H1 (cell line): Measurements from ENCODE around the gene SORBS1. TPM values are rescaled to one million over a fixed set of nuclear protein-coding genes. Genes with fewer than 3 reads are reported as not detected.

Source experiments
- CTCF ChIA-PET: fragments of 300-600 bp; sonication (Branson Sonifier 250); formaldehyde crosslinking; loops from one replicate; lab custom pipeline; 2021; ENCODE audit not compliant: partially characterized antibody; lab: Charles Lee
- POLR2A ChIA-PET: fragments of 300-600 bp; sonication (Branson Sonifier 250); formaldehyde crosslinking; loops from one replicate; lab custom pipeline; 2021; ENCODE audit warnings: inconsistent platforms; ENCODE audit not compliant: partially characterized antibody; lab: Charles Lee
- DNase-seq, 2 experiments: peaks; one replicate each; pipeline versions ENCODE4 v3.0.0 to v3.0.0-alpha.2; 2010 to 2022; ENCODE audit warnings: low spot score in 2 of 2, low read depth in 1 of 2, mixed read lengths in 1 of 2
- FAIRE-seq: peaks from 2 replicates; lab custom pipeline; 2011; peaks lifted over from hg19 to GRCh38; lab: Jason Lieb, UNC
- H2AFZ ChIP-seq: 2 replicates; pipeline ENCODE4 v1.8.1; 2012; ENCODE audit warnings: low read length, inconsistent platforms
- H2AK5ac ChIP-seq: 2 replicates; pipeline ENCODE4 v1.6.1; 2013; ENCODE audit warnings: low read depth, low read length
- H2BK120ac ChIP-seq: replicated peaks from 2 replicates; pipeline ENCODE3; 2013; ENCODE audit warnings: low read depth, low read length, inconsistent platforms
- H2BK12ac ChIP-seq: 2 replicates; pipeline ENCODE4 v1.6.1; 2013; ENCODE audit warnings: low read depth, low read length
- H2BK15ac ChIP-seq: 2 replicates; pipeline ENCODE4 v1.6.1; 2013; ENCODE audit warnings: low read length
- H2BK20ac ChIP-seq: 2 replicates; pipeline ENCODE4 v1.6.1; 2013; ENCODE audit warnings: low read length
- H2BK5ac ChIP-seq: 2 replicates; pipeline ENCODE4 v1.6.1; 2013; ENCODE audit warnings: low read depth, low read length
- H3K14ac ChIP-seq: 2 replicates; pipeline ENCODE4 v1.6.1; 2013; ENCODE audit warnings: inconsistent platforms; ENCODE audit not compliant: insufficient read length
- H3K18ac ChIP-seq: 2 replicates; pipeline ENCODE4 v1.6.1; 2013; ENCODE audit warnings: low read length; ENCODE audit errors: extremely low read depth
- H3K23ac ChIP-seq: 2 replicates; pipeline ENCODE4 v1.6.1; 2013; ENCODE audit warnings: inconsistent platforms; ENCODE audit not compliant: insufficient read length
- H3K23me2 ChIP-seq: 2 replicates; pipeline ENCODE4 v1.6.1; 2013; ENCODE audit warnings: low read depth, low read length
- H3K27ac ChIP-seq: 2 replicates; pipeline ENCODE4 v1.6.1; 2011; ENCODE audit warnings: low read depth, low read length, inconsistent platforms
- H3K27me3 ChIP-seq, 4 experiments: replicated peaks in 1 of 4; 1 replicate in 1 of 4; 2 replicates in 3 of 4; pipeline versions ENCODE4 v1.6.1 to v1.8.1; 2011 to 2013; ENCODE audit warnings: low read length in 3 of 4, mild to moderate bottlenecking in 3 of 4, inconsistent platforms in 2 of 4, mixed read lengths in 2 of 4, moderate library complexity in 1 of 4; ENCODE audit not compliant: control insufficient read depth in 3 of 4, insufficient read depth in 3 of 4; ENCODE audit errors: extremely low read depth in 1 of 4
- H3K36me3 ChIP-seq, 4 experiments: 2 replicates each; pipeline versions ENCODE4 v1.6.1 to v1.8.1; 2011 to 2013; ENCODE audit warnings: mild to moderate bottlenecking in 4 of 4, low read length in 3 of 4, moderate library complexity in 2 of 4, control low read depth in 1 of 4, inconsistent platforms in 1 of 4; ENCODE audit not compliant: insufficient read depth in 4 of 4, control insufficient read depth in 2 of 4
- H3K4ac ChIP-seq: replicated peaks from 2 replicates; pipeline ENCODE3; 2013; ENCODE audit warnings: low read length, low read depth, mixed read lengths, inconsistent platforms; ENCODE audit not compliant: insufficient read length
- H3K4me1 ChIP-seq, 4 experiments: replicated peaks in 1 of 4; 1 replicate in 1 of 4; 2 replicates in 3 of 4; pipeline versions ENCODE4 v1.6.1 to v1.8.1; 2011 to 2013; ENCODE audit warnings: low read length in 3 of 4, inconsistent platforms in 2 of 4, mixed read lengths in 1 of 4; ENCODE audit not compliant: insufficient read depth in 4 of 4, control insufficient read depth in 3 of 4
- H3K4me2 ChIP-seq, 2 experiments: 2 replicates each; pipeline versions ENCODE4 v1.6.1 to v1.8.1; 2011 to 2013; ENCODE audit warnings: low read depth in 2 of 2, low read length in 2 of 2, control low read depth in 1 of 2, inconsistent platforms in 1 of 2, mild to moderate bottlenecking in 1 of 2; ENCODE audit not compliant: insufficient read depth in 1 of 2
- H3K4me3 ChIP-seq, 4 experiments: fragments of 200-600, 300-600 bp in 1 of 4; sonication (generic), shearing (Covaris generic), sonication (Bioruptor Twin) in 1 of 4; 2 replicates each; pipeline versions ENCODE4 v1.5.1 to v1.8.1; 2011 to 2016; ENCODE audit warnings: low read length in 4 of 4, low read depth in 3 of 4, control low read depth in 2 of 4, inconsistent platforms in 2 of 4, mild to moderate bottlenecking in 2 of 4, mixed read lengths in 1 of 4, moderate library complexity in 1 of 4; ENCODE audit not compliant: insufficient read depth in 2 of 4; ENCODE audit errors: extremely low read depth in 1 of 4
- H3K56ac ChIP-seq: replicated peaks from 2 replicates; pipeline ENCODE3; 2013; ENCODE audit warnings: low read depth, mild to moderate bottlenecking, mixed read lengths, low read length, inconsistent platforms; ENCODE audit not compliant: insufficient read length
- H3K79me1 ChIP-seq: 2 replicates; pipeline ENCODE4 v1.6.1; 2013; ENCODE audit warnings: low read depth, low read length, control low read depth
- H3K79me2 ChIP-seq, 2 experiments: 2 replicates each; pipeline versions ENCODE4 v1.6.1 to v1.8.1; 2012 to 2013; ENCODE audit warnings: low read length in 2 of 2, mild to moderate bottlenecking in 2 of 2, inconsistent platforms in 1 of 2; ENCODE audit not compliant: insufficient read depth in 2 of 2, control insufficient read depth in 1 of 2
- H3K9ac ChIP-seq, 4 experiments: replicated peaks in 1 of 4; 1 replicate in 1 of 4; 2 replicates in 3 of 4; pipeline versions ENCODE4 v1.6.1 to v1.8.1; 2011 to 2013; ENCODE audit warnings: low read depth in 3 of 4, low read length in 3 of 4, control low read depth in 2 of 4, mild to moderate bottlenecking in 2 of 4, moderate library complexity in 2 of 4, inconsistent platforms in 1 of 4; ENCODE audit errors: extremely low read depth in 1 of 4
- H3K9me3 ChIP-seq, 2 experiments: 2 replicates each; pipeline versions ENCODE4 v1.6.1 to v1.8.1; 2012 to 2013; ENCODE audit warnings: mild to moderate bottlenecking in 2 of 2, moderate library complexity in 2 of 2, control low read depth in 1 of 2, inconsistent platforms in 1 of 2, low read depth in 1 of 2, low read length in 1 of 2, mixed read lengths in 1 of 2; ENCODE audit not compliant: insufficient read depth in 2 of 2
- H4K20me1 ChIP-seq, 2 experiments: replicated peaks in 1 of 2; 2 replicates each; pipeline versions ENCODE3 to v1.8.1; 2011 to 2013; ENCODE audit warnings: inconsistent platforms in 2 of 2, low read length in 2 of 2, mild to moderate bottlenecking in 1 of 2; ENCODE audit not compliant: insufficient read depth in 2 of 2, control insufficient read depth in 1 of 2
- H4K5ac ChIP-seq: 2 replicates; pipeline ENCODE4 v1.6.1; 2013; ENCODE audit warnings: low read length, low read depth, mixed read lengths, inconsistent platforms; ENCODE audit not compliant: insufficient read length
- H4K8ac ChIP-seq: 2 replicates; pipeline ENCODE4 v1.8.0; 2013; ENCODE audit warnings: mild to moderate bottlenecking, moderate library complexity, low read length, inconsistent platforms; ENCODE audit not compliant: insufficient read depth; ENCODE audit errors: extremely low read depth
- H4K91ac ChIP-seq: replicated peaks from 2 replicates; pipeline ENCODE3; 2013; ENCODE audit warnings: low read length, mixed read lengths, inconsistent platforms; ENCODE audit not compliant: insufficient read length
- CEBPB ChIP-seq: IDR thresholded peaks from 2 replicates; pipeline ENCODE4 v1.6.1; 2012; ENCODE audit warnings: low read depth, low read length
- NANOG ChIP-seq: IDR thresholded peaks from 2 replicates; pipeline ENCODE4 v1.6.1; 2011; ENCODE audit warnings: low read length, low read depth, mild to moderate bottlenecking, inconsistent platforms; ENCODE audit not compliant: insufficient read depth, poor library complexity, severe bottlenecking
- WGBS, 2 experiments: shearing (Covaris generic) in 1 of 2; methylation state at CpG; one replicate each; pipeline versions ENCODE4 v1.1.6 to v1.1.7; 2013 to 2015; ENCODE audit warnings: low lambda C conversion rate in 2 of 2, mixed read lengths in 2 of 2, inconsistent platforms in 1 of 2, low coverage in 1 of 2, missing lambda C conversion rate in 1 of 2; ENCODE audit not compliant: insufficient replicate concordance in 2 of 2, insufficient coverage in 1 of 2, insufficient read length in 1 of 2; ENCODE audit errors: extremely low coverage in 1 of 2, missing lambda C conversion rate in 1 of 2; 5-methylcytosine and 5-hydroxymethylcytosine counted together
- polyA plus RNA-seq, 7 experiments: library from polyadenylated mRNA; depleted of rRNA in 3 of 7; stranded (reverse) in 5 of 7; unstranded in 2 of 7; fragments of >200 nt in 5 of 7; fragments of 200-250 nt in 2 of 7; gene quantifications; 1 replicate in 5 of 7; 2 replicates in 1 of 7; 4 replicates in 1 of 7; pipeline versions ENCODE4 v1.2.1 to v1.2.3, GENCODE V29; 2011 to 2013; ENCODE audit warnings: missing spikeins in 2 of 7, mixed read lengths in 2 of 7
- total RNA-seq: library from RNA; stranded (reverse); fragmentation: NEBNext Ultra II Directional; extraction: Animal tissue kit (Norgen Biotek cat#: 25700); gene quantifications from 2 replicates; pipeline ENCODE4 v1.2.1, GENCODE V29; 2021

Gene SORBS1
- total and polyA plus RNA-seq, 2 of the 8 experiments (the other 6 are each of a cell fraction or from before 2014, with no cell fraction given): 16.0 to 35.0 TPM

- Histone ChIP-seq H2BK5ac (no peak overlapping the region), H3K23ac (no peak overlapping the region), H3K27me3 (no peaks in the 10 kb centered on the region; a peak in 3 of 7 replicates), H4K91ac (no peak overlapping the region), H2BK12ac (no peak overlapping the region), H4K8ac (no peak overlapping the region), H3K36me3 (no peaks in the 10 kb centered on the region), H3K4me2 (no peak overlapping the region), H3K18ac (no peak overlapping the region), H3K4me1 (peaks cover 2 to 8% (median 3%) of the 10 kb centered on the region in 4 experiments; a peak in 5 of 7 replicates), H3K14ac (no peak overlapping the region), H3K79me2 (peaks cover 0 to 4% of the 10 kb centered on the region in 2 experiments; a peak in 1 of 4 replicates), H3K27ac (no peak overlapping the region), H3K9ac (no peak overlapping the region), H2AK5ac (no peak overlapping the region), H2BK120ac (no peak overlapping the region), H2BK15ac (no peak overlapping the region), H4K20me1 (peaks cover 6 to 7% of the 10 kb centered on the region in 2 experiments), H3K56ac (no peak overlapping the region), H2BK20ac (no peak overlapping the region), H3K4ac (no peak overlapping the region), H4K5ac (no peak overlapping the region), H3K79me1 (no peaks in the 10 kb centered on the region; the same call in 1 of the 2 replicates), H2AFZ (no peak overlapping the region), H3K23me2 (peaks cover 14% of the 10 kb centered on the region), H3K4me3 (no peak overlapping the region), H3K9me3 (no peaks in the 10 kb centered on the region)
- FAIRE-seq: no peak
- TF ChIP-seq CEBPB (0 out of 2 replicates have a peak, but pooled peaks have one; percentile 38), NANOG (no peak)
- ChIA-PET POLR2A (no interaction called here), CTCF (interaction anchor here (0.9 to 1.6 kb wide), 2 partner anchors 84 to 134 kb away, joined by 3 to 8 read pairs; no protein-coding TSS in a partner anchor)
- DNase-seq: no peak
- WGBS, 2 experiments: 98% methylated on average over 7 of the region's 7 CpGs; no CpG with 5 or more reads in 1 of the 2 experiments
Observed at GRCh38 chr10:95564291-95564690, 3.1 kb upstream of the SORBS1 start.
